ENCODE results near the gene CHRND.
A peak's percentile ranks its signal among the peaks of the same experiment; 100 is the strongest.
"Not testable (repeated sequence)": the region's sequence is repeated elsewhere in the genome, so short reads cannot be mapped to it uniquely, and the experiment has no call there.

The CHRND gene

GRCh38 chr2:232550354-232551249 lies 24.6 kb downstream of the CHRND start, which contains the start of the genes EIF4E2 and TIGD1:
Gene EIF4E2 (plus strand): TSS chr2:232550689. CDS start chr2:232550725, 36 bp downstream.
Gene TIGD1 (minus strand): TSS chr2:232550557. CDS start chr2:232549882, 675 bp downstream.
- H3K27me3 ChIP-seq (ENCODE audit: control insufficient read depth in 5 of 5, insufficient read depth in 4 of 5, low read length in 5 of 5) = no peaks in the 10 kb centered on the region
- peak within 1 kb of the TSS; percentile 94 for H3K27ac ChIP-seq (ENCODE audit: low read depth, low read length)
- peak within 1 kb of the TSS; percentile 75 to 98 (median 93) for H3K4me3 ChIP-seq (ENCODE audit: low read depth in 1 of 5, low read length in 5 of 5)
- H3K9ac ChIP-seq (ENCODE audit: low read length in 5 of 5) = peak within 1 kb of the TSS; percentile 66 to 97 (median 92)
- H3K9me3 ChIP-seq (ENCODE audit: control insufficient read depth in 5 of 5, low read length in 5 of 5) = no peaks in the 10 kb centered on the region
- peaks cover 0 to 5% (median 3%) of the 10 kb centered on the region in 5 donors for H3K36me3 ChIP-seq (ENCODE audit: control insufficient read depth in 5 of 5, insufficient read depth in 5 of 5, low read length in 5 of 5)
- peaks cover 9 to 30% (median 29%) of the 10 kb centered on the region in 5 donors for H3K4me1 ChIP-seq (ENCODE audit: control insufficient read depth in 5 of 5, insufficient read depth in 5 of 5, low read length in 5 of 5)

- H3K27me3 ChIP-seq (ENCODE audit: control insufficient read depth in 5 of 5, insufficient read depth in 4 of 5, low read length in 5 of 5) = no peaks in the 10 kb centered on the region
- H3K9me3 ChIP-seq (ENCODE audit: control insufficient read depth in 5 of 5, low read length in 5 of 5) = no peaks in the 10 kb centered on the region
- H3K36me3 ChIP-seq (ENCODE audit: control insufficient read depth in 5 of 5, insufficient read depth in 5 of 5, low read length in 5 of 5) = peaks cover 1 to 9% (median 4%) of the 10 kb centered on the region in 5 donors
- H3K4me1 ChIP-seq (ENCODE audit: control insufficient read depth in 5 of 5, insufficient read depth in 5 of 5, low read length in 5 of 5) = peaks cover 9 to 30% (median 29%) of the 10 kb centered on the region in 5 donors
- peak overlapping the region; percentile 75 to 98 (median 93) for H3K4me3 ChIP-seq (ENCODE audit: low read depth in 1 of 5, low read length in 5 of 5)
- H3K9ac ChIP-seq (ENCODE audit: low read length in 5 of 5) = peak overlapping the region; percentile 57 to 97 (median 92)
- H3K27ac ChIP-seq (ENCODE audit: low read depth, low read length) = peak overlapping the region; percentile 94
Measured at GRCh38 chr2:232551250-232551638, 25.3 kb downstream of the CHRND start.

GRCh38 chr2:232551776-232552175 lies 25.8 kb downstream of the CHRND start:
- Histone ChIP-seq H3K4me1 (ENCODE audit: control insufficient read depth in 5 of 5, insufficient read depth in 5 of 5, low read length in 5 of 5) (peaks cover 9 to 30% (median 29%) of the 10 kb centered on the region in 5 donors), H3K4me3 (ENCODE audit: low read depth in 1 of 5, low read length in 5 of 5) (peak overlapping the region; percentile 75 to 98 (median 93)), H3K27me3 (ENCODE audit: control insufficient read depth in 5 of 5, insufficient read depth in 4 of 5, low read length in 5 of 5) (no peaks in the 10 kb centered on the region), H3K27ac (ENCODE audit: low read depth, low read length) (peak overlapping the region; percentile 94), H3K36me3 (ENCODE audit: control insufficient read depth in 5 of 5, insufficient read depth in 5 of 5, low read length in 5 of 5) (peaks cover 6 to 14% (median 9%) of the 10 kb centered on the region in 5 donors), H3K9me3 (ENCODE audit: control insufficient read depth in 5 of 5, low read length in 5 of 5) (no peaks in the 10 kb centered on the region), H3K9ac (ENCODE audit: low read length in 5 of 5) (peak overlapping the region; percentile 22 to 93 (median 90))

- H3K4me1 ChIP-seq (ENCODE audit: control insufficient read depth in 5 of 5, insufficient read depth in 5 of 5, low read length in 5 of 5) = peaks cover 5 to 18% (median 16%) of the 10 kb centered on the region in 5 donors
- H3K36me3 ChIP-seq (ENCODE audit: control insufficient read depth in 5 of 5, insufficient read depth in 5 of 5, low read length in 5 of 5) = peaks cover 28 to 53% (median 35%) of the 10 kb centered on the region in 5 donors
- H3K27me3 ChIP-seq (ENCODE audit: control insufficient read depth in 5 of 5, insufficient read depth in 4 of 5, low read length in 5 of 5) = no peaks in the 10 kb centered on the region
- H3K4me3 ChIP-seq (ENCODE audit: low read depth in 1 of 5, low read length in 5 of 5) = no peak overlapping the region
- no peaks in the 10 kb centered on the region for H3K9me3 ChIP-seq (ENCODE audit: control insufficient read depth in 5 of 5, low read length in 5 of 5)
- no peak overlapping the region for H3K27ac ChIP-seq (ENCODE audit: low read depth, low read length)
- H3K9ac ChIP-seq (ENCODE audit: low read length in 5 of 5) = no peak overlapping the region
Measured at GRCh38 chr2:232556426-232556825, 30.5 kb downstream of the CHRND start.

GRCh38 chr2:232562515-232563151 lies 36.7 kb downstream of the CHRND start:
- H3K9ac ChIP-seq (ENCODE audit: low read length in 5 of 5) = no peak overlapping the region
- no peak overlapping the region for H3K4me3 ChIP-seq (ENCODE audit: low read depth in 1 of 5, low read length in 5 of 5)
- peaks cover 36 to 92% (median 72%) of the 10 kb centered on the region in 5 donors for H3K36me3 ChIP-seq (ENCODE audit: control insufficient read depth in 5 of 5, insufficient read depth in 5 of 5, low read length in 5 of 5)
- H3K4me1 ChIP-seq (ENCODE audit: control insufficient read depth in 5 of 5, insufficient read depth in 5 of 5, low read length in 5 of 5) = no peaks in the 10 kb centered on the region
- H3K9me3 ChIP-seq (ENCODE audit: control insufficient read depth in 5 of 5, low read length in 5 of 5) = no peaks in the 10 kb centered on the region
- no peaks in the 10 kb centered on the region for H3K27me3 ChIP-seq (ENCODE audit: control insufficient read depth in 5 of 5, insufficient read depth in 4 of 5, low read length in 5 of 5)
- H3K27ac ChIP-seq (ENCODE audit: low read depth, low read length) = no peak overlapping the region

GRCh38 chr2:232563580-232563979 lies 37.6 kb downstream of the CHRND start:
- Histone ChIP-seq H3K4me1 (ENCODE audit: control insufficient read depth in 5 of 5, insufficient read depth in 5 of 5, low read length in 5 of 5) (no peaks in the 10 kb centered on the region), H3K27me3 (ENCODE audit: control insufficient read depth in 5 of 5, insufficient read depth in 4 of 5, low read length in 5 of 5) (no peaks in the 10 kb centered on the region), H3K9ac (ENCODE audit: low read length in 5 of 5) (no peak overlapping the region), H3K9me3 (ENCODE audit: control insufficient read depth in 5 of 5, low read length in 5 of 5) (no peaks in the 10 kb centered on the region), H3K4me3 (ENCODE audit: low read depth in 1 of 5, low read length in 5 of 5) (no peak overlapping the region), H3K36me3 (ENCODE audit: control insufficient read depth in 5 of 5, insufficient read depth in 5 of 5, low read length in 5 of 5) (peaks cover 44 to 93% (median 76%) of the 10 kb centered on the region in 5 donors), H3K27ac (ENCODE audit: low read depth, low read length) (no peak overlapping the region)

GRCh38 chr2:232567721-232568120 lies 41.8 kb downstream of the CHRND start:
- H3K4me3 ChIP-seq (ENCODE audit: low read depth in 1 of 5, low read length in 5 of 5) = no peak overlapping the region
- no peak overlapping the region for H3K9ac ChIP-seq (ENCODE audit: low read length in 5 of 5)
- H3K27me3 ChIP-seq (ENCODE audit: control insufficient read depth in 5 of 5, insufficient read depth in 4 of 5, low read length in 5 of 5) = no peaks in the 10 kb centered on the region
- no peaks in the 10 kb centered on the region for H3K9me3 ChIP-seq (ENCODE audit: control insufficient read depth in 5 of 5, low read length in 5 of 5)
- no peaks in the 10 kb centered on the region for H3K4me1 ChIP-seq (ENCODE audit: control insufficient read depth in 5 of 5, insufficient read depth in 5 of 5, low read length in 5 of 5)
- H3K27ac ChIP-seq (ENCODE audit: low read depth, low read length) = no peak overlapping the region
- peaks cover 45 to 97% (median 81%) of the 10 kb centered on the region in 5 donors for H3K36me3 ChIP-seq (ENCODE audit: control insufficient read depth in 5 of 5, insufficient read depth in 5 of 5, low read length in 5 of 5)

GRCh38 chr2:232568161-232568560 lies 42.2 kb downstream of the CHRND start:
- Histone ChIP-seq H3K36me3 (ENCODE audit: control insufficient read depth in 5 of 5, insufficient read depth in 5 of 5, low read length in 5 of 5) (peaks cover 46 to 97% (median 80%) of the 10 kb centered on the region in 5 donors), H3K9me3 (ENCODE audit: control insufficient read depth in 5 of 5, low read length in 5 of 5) (no peaks in the 10 kb centered on the region), H3K9ac (ENCODE audit: low read length in 5 of 5) (no peak overlapping the region), H3K27ac (ENCODE audit: low read depth, low read length) (no peak overlapping the region), H3K4me3 (ENCODE audit: low read depth in 1 of 5, low read length in 5 of 5) (no peak overlapping the region), H3K4me1 (ENCODE audit: control insufficient read depth in 5 of 5, insufficient read depth in 5 of 5, low read length in 5 of 5) (no peaks in the 10 kb centered on the region), H3K27me3 (ENCODE audit: control insufficient read depth in 5 of 5, insufficient read depth in 4 of 5, low read length in 5 of 5) (no peaks in the 10 kb centered on the region)

- no peak overlapping the region for H3K4me3 ChIP-seq (ENCODE audit: low read depth in 1 of 5, low read length in 5 of 5)
- H3K27me3 ChIP-seq (ENCODE audit: control insufficient read depth in 5 of 5, insufficient read depth in 4 of 5, low read length in 5 of 5) = no peaks in the 10 kb centered on the region
- H3K4me1 ChIP-seq (ENCODE audit: control insufficient read depth in 5 of 5, insufficient read depth in 5 of 5, low read length in 5 of 5) = no peaks in the 10 kb centered on the region
- no peak overlapping the region for H3K9ac ChIP-seq (ENCODE audit: low read length in 5 of 5)
- no peak overlapping the region for H3K27ac ChIP-seq (ENCODE audit: low read depth, low read length)
- H3K36me3 ChIP-seq (ENCODE audit: control insufficient read depth in 5 of 5, insufficient read depth in 5 of 5, low read length in 5 of 5) = peaks cover 47 to 97% (median 78%) of the 10 kb centered on the region in 5 donors
- H3K9me3 ChIP-seq (ENCODE audit: control insufficient read depth in 5 of 5, low read length in 5 of 5) = no peaks in the 10 kb centered on the region
Measured at GRCh38 chr2:232569541-232569940, 43.6 kb downstream of the CHRND start.

- not testable (repeated sequence) for H3K9ac ChIP-seq (ENCODE audit: low read length in 5 of 5); H3K9me3 ChIP-seq (ENCODE audit: control insufficient read depth in 5 of 5, low read length in 5 of 5); H3K27ac ChIP-seq (ENCODE audit: low read depth, low read length); H3K4me1 ChIP-seq (ENCODE audit: control insufficient read depth in 5 of 5, insufficient read depth in 5 of 5, low read length in 5 of 5); H3K4me3 ChIP-seq (ENCODE audit: low read depth in 1 of 5, low read length in 5 of 5); H3K27me3 ChIP-seq (ENCODE audit: control insufficient read depth in 5 of 5, insufficient read depth in 4 of 5, low read length in 5 of 5)
- H3K36me3 ChIP-seq (ENCODE audit: control insufficient read depth in 5 of 5, insufficient read depth in 5 of 5, low read length in 5 of 5) = peaks cover 48 to 97% (median 79%) of the 10 kb centered on the region in 5 donors
Measured at GRCh38 chr2:232570481-232570880, 44.5 kb downstream of the CHRND start.
